Renal cortical epithelial cell (primary cell): ENCODE measurements around the gene OR10G2. TPM values are rescaled to one million over a fixed set of nuclear protein-coding genes. Genes with fewer than 3 reads are reported as not detected.

Experiments used
- total RNA-seq: library from RNA; depleted of rRNA; stranded (reverse); fragments of >200 nt; gene quantifications from 2 replicates; pipeline ENCODE4 v1.2.3, GENCODE V29; 2014

OR10G2 gene
- total RNA-seq, 1 donor from 2014 or later: not detected

Other genes starting within 250 kb of the OR10G2 start
- gene CHD8, start 178.8 kb downstream of the OR10G2 start, total RNA-seq: 42.4 and 92.8 TPM in 2 replicates
- 25.2 and 32.1 TPM in 2 replicates for gene RAB2B, start 158.0 kb downstream of the OR10G2 start, total RNA-seq
- 25.4 and 59.0 TPM in 2 replicates for gene TOX4, start 157.7 kb downstream of the OR10G2 start, total RNA-seq
- gene METTL3, start 123.6 kb downstream of the OR10G2 start, total RNA-seq: 51.3 and 71.9 TPM in 2 replicates
- gene SALL2, start 108.6 kb downstream of the OR10G2 start, total RNA-seq: 1.7 and 15.9 TPM in 2 replicates
- not detected in 2 replicates for gene OR10G3, start 54.9 kb downstream of the OR10G2 start, total RNA-seq
- gene OR4E2, start 18.9 kb upstream of the OR10G2 start, total RNA-seq: not detected in 2 replicates
- gene OR4E1, start 38.9 kb upstream of the OR10G2 start, total RNA-seq: not detected in 2 replicates